NCI-H748 treated with DMSO at 0.1 percent for 48 hours (cell line): ENCODE results near the gene KLRK1.
"Not testable (repeated sequence)": the region's sequence is repeated elsewhere in the genome, so short reads cannot be mapped to it uniquely, and the experiment has no call there.

Experiments
- DNase-seq: peaks from one replicate; lab custom pipeline; 2025; lab: John Stamatoyannopoulos, UW

The KLRK1 gene

GRCh38 chr12:10388624-10389413 is 1.0 kb downstream of the KLRK1 start:
- no peak for DNase-seq

DNA sequence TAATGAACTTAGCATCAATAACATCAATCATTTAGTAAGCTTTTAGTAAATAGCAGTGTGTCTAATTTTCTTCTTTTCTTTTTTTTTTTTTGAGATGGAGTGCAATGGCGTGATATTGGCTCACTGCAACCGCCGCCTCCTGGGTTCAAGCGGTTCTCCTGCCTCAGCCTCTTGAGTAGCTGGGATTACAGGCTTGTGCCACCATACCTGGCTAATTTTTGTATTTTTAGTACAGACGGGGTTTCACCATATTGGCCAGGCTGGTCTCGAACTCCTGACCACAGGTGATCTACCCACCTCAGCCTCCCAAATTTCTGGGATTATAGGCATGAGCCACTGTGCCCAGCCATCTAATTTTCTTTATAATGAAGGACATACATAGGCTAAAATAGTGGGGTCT is 2.3 kb downstream of the KLRK1 start:
- not testable (repeated sequence) for DNase-seq

- DNase-seq, result no peak
These were observed 3.0 kb downstream of the KLRK1 start for GRCh38 chr12:10386857-10387256.

GRCh38 chr12:10385166-10385613 is 4.7 kb downstream of the KLRK1 start:
- DNase-seq, result peak; percentile 6

DNA sequence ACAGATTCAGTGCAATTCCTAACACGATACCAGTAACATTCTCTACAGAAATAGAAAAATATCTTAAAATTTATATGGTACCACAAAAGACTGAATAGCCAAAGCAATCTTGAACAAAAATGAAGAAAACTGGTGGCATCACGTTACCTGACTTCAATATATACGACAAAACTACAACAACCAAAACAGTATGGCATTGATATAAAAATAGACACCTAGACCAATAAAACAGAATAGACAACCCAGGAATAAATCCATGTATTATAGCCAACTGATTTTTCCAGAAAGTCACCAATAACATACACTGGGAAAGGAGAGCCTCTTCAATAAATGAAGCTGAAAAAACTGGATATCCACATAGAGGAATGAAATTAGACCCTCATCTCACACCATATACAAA is 5.7 kb downstream of the KLRK1 start:
- no peak for DNase-seq

- no peak for DNase-seq
These were observed 7.8 kb downstream of the KLRK1 start for GRCh38 chr12:10381928-10382628.

DNA sequence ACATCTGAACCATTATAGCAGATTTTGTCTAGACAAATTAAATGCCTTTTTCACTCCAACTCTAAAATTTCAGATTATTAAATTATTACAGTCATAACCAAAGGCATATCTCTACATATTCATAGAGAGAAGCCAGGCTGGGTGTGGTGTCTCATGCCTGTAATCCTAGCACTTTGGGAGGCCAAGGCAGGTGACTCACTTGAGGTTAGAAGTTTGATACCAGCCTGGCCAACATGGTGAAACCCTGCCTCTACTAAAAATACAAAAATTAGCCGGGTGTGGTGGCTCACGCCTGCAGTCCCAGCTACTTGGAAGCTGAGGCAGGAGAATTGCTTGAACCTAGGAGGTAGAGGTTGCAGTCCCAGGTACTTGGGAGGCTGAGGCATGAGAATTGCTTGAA is 11.1 kb downstream of the KLRK1 start:
- not testable (repeated sequence) for DNase-seq

DNA sequence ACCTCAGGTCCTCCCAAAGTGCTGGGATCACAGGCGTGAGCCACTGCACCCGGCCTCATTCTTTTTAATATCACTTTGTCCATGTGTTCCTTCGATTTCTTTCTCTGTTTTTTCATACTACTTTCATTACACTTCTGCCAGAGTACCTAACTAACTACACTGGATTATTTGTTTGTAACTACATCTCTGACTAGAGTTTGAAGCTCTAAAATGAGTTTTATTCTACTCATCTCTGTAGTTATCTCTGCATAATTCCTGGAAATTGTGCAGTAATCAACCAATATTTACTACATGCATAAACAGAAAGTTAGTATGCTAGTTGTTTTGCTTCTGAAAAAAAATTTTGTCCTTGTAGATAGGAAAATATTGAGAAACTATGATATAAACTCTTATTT is 15.2 kb downstream of the KLRK1 start:
- DNase-seq, result no peak

DNA sequence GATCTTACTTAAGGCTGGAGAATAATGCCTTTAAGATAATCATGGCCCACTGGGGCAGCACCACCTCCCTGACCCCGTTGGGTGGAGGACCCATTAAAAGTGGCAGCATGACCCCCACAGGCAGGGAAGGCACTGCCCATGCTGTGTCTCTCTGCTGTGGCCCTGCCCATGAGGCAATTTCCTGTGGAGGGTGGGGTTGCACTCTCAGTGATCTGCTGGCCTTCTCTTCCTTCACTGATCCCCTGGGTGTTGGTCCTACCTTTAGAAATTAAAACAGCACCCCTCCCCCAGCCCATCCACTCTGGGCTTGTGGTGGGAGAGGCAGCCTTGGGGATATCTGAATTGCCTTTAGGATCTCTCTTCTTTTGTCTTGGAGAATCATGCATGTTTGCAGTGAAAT is 17.3 kb downstream of the KLRK1 start:
- no peak for DNase-seq

- DNase-seq, result not testable (repeated sequence)
These were observed 17.8 kb downstream of the KLRK1 start for GRCh38 chr12:10371893-10372535.

- no peak for DNase-seq
These were observed 20.1 kb downstream of the KLRK1 start for GRCh38 chr12:10369557-10370415.

DNA sequence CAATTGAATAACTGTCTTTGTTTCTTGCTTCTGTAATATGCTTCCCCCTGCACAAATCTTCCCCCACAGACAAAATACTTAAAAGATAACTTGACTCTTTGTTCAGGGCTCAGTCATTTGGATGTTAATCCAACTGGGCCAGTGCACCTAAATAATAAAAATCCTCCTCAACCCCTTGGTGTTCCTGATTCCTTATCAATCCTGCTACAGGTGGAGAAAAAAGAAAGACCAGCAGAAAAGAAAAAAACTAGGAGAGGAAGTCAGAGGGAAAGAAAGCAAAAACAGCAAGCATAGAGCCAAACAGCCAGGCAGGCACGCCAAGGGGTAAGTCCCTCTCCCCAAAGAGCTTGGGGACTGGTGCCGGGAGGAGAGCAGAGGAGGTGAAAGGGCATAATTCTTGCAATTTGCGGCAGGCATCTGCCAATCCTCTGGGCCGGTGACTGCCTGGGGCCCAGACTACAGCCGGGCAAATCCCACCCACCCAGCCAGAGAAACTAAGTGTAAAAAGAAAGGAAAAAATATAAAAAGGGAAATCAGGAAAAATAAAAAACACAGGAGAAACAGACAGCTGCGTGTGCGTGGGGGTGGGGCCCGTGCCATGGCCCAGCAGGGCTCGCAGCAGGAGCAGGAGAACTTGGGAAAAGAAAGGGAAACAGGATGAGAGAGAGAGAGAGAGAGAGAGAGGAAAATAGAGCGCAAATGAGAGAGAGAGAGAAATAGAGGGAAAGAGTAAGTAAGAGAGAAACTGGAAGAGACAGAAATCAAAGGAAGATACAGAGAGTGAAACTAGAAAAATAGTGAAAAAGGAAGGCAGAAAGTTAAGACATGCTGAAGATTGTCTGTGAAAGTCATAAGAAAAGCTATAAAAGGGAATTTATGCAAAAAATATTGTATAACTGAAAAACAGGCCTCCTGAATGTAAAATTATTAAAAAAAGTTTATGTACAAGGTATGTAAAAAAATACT is 21.4 kb downstream of the KLRK1 start:
- DNase-seq, result no peak

DNA sequence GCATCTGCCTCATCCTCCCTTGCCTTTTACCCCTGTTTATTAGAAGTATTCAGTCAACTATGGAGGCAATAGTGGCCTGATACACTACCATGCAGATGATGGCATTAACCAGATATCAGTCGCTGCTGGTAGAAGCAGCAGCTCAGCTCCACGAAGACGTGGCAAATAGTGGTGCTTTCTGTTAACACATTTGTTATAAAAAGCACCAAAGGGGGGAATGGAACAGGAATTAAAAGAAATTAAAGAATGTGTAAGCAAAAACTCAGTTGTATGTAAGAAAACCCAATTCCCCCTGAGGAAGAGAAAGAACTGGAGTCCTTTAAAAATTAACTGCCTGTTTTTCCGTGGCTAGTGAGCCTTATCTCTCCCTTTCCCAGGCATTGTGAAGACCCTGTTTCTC is 22.1 kb downstream of the KLRK1 start:
- not testable (repeated sequence) for DNase-seq

GRCh38 chr12:10366875-10367274 is 23.0 kb downstream of the KLRK1 start:
- DNase-seq, result no peak

DNA sequence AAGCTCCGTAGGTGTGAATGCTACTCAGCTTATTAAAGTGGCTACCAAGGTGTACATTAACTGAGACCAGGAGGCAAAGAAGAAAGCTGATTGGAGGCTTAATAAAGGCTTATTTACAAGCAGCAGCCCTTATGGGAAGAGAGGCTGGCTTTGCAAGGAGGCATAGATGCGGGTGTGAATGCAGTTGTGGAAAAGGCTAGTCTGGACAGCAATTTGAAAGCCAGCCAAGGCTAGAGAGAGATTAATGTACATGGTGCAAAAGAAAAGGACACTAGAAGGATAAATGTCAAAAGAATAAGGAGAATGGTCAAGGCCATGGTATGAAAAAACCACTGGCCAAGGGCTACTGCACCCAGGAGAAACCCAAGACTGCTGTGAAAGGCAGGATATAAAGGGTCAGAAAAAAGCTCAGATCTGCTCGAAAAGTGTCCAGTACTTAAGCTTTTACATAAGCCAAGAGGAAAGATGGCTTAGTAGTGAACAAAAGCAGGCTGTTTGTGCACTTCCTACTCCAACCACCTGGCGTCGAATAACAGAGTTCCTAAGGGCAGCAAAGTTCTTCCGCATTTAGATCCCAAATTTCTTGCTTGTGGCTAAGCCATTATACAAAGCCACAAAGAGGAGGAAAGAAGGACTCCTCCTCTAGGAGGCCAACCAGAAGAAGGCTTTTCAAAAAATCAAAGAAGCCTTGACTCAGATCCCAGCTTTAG is 24.0 kb downstream of the KLRK1 start:
- peak; percentile 21 for DNase-seq

GRCh38 chr12:10364815-10365622 is 24.8 kb downstream of the KLRK1 start:
- peak; percentile 85 for DNase-seq

DNA sequence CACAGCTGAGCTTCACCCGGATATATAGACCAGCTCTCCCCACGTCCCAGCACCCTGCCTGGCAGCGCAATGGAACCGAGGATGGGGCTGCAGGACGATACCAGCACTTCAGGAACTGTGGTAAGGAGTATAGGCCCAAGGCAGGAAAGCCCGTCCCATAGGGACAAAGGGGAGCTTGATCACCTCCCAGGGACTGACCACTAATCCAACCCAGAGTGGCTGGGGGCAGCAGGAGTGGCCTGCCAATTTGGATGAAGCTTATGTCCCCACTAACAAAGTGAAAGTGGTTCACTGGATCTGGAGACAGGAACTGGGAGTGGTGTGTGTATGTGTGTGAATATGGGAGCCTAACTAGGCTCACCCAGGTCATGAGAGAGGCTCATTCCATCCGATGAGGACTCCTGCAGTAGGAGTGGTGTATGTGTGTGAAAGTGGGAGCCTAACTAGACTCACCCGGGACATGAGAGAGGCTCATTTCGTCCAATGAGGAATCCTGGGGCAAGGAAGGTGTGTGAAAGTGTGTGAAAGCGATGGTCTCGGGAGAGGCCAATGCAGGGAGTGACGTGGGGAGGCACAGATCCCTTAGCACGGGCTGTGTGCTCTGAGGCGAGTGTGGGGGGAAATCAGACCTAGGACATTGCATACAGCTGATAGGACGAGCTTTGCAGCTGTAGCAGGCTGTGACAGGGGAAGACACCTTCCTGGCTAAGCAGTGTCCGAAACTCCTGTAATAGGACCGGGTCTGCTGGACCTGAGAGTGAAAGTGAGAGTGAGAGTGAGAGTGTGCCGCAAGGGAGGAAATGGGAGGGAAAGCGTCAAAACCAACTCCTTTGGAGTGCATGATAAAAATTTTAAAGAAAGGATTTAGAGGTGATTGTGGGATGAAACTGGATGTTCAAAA is 25.7 kb downstream of the KLRK1 start:
- peak; percentile 17 for DNase-seq

DNA sequence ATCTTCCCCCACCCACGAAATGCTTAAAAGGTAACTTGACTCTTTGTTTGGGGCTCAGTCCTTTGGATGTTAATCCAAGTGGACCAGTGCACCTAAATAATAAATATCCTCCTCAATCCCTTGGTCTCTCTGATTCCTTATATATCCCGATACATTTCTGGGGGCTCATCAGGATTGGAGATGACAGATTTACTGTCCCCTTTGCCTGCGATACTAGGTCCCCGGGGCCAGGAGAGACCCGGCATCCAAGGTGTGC is 26.3 kb downstream of the KLRK1 start:
- DNase-seq, result no peak
